ENCODE data around the gene GSTT2.
"Not testable (repeated sequence)": the region's sequence is repeated elsewhere in the genome, so short reads cannot be mapped to it uniquely, and the experiment has no call there.

DNA sequence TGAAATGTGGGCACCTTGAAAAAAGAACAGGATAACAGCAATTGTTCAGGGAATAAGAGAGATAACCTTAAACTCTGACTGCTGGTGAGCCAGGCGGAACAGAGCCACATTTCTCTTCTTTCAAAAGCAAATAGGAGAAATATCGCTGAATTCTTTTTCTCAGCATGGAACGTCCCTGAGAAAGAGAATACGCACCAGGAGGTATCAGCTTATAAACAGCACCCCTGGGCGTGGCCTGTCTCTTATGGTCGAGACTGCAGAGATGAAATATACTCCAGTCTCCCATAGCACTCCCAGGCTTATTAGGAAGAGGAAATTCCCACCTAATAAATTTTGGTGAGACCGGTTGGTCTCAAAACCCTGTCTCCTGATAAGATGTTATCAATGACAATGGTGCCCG lies 24.0 kb upstream of the GSTT2 start:
- TF ChIP-seq CTCF, POLR2AphosphoS5, POLR2A, EP300 (IDR thresholded peaks at IDR 0.05): not testable (repeated sequence)
